Bronchial epithelial cell (primary cell): Measurements from ENCODE around the gene EGLN3. TPM values are rescaled to one million over a fixed set of nuclear protein-coding genes. Genes with fewer than 3 reads are reported as not detected.

ENCODE experiments used
- DNase-seq: peaks from one replicate; pipeline ENCODE4 v3.0.0-alpha.2; 2010; ENCODE audit warnings: low read depth
- FAIRE-seq: peaks from 2 replicates; lab custom pipeline; 2011; peaks lifted over from hg19 to GRCh38; lab: Jason Lieb, UNC
- H3K27me3 ChIP-seq: 2 replicates; pipeline ENCODE4 v1.5.1; 2011; ENCODE audit warnings: low read length; ENCODE audit not compliant: control insufficient read depth, insufficient read depth
- H3K36me3 ChIP-seq: 2 replicates; pipeline ENCODE4 v1.5.1; 2011; ENCODE audit warnings: low read length; ENCODE audit not compliant: control insufficient read depth, insufficient read depth
- H3K4me3 ChIP-seq: 2 replicates; pipeline ENCODE4 v1.5.1; 2011; ENCODE audit warnings: mild to moderate bottlenecking, low read depth, low read length, control low read depth
- CTCF ChIP-seq: IDR thresholded peaks from 2 replicates; pipeline ENCODE4 v1.5.1; 2011; ENCODE audit warnings: mild to moderate bottlenecking, moderate library complexity, low read length, control low read depth, inconsistent platforms; ENCODE audit not compliant: insufficient read depth, severe bottlenecking
- total RNA-seq: library from RNA; depleted of rRNA; stranded (reverse); fragments of >200 nt; gene quantifications from 2 replicates; pipeline ENCODE4 v1.2.1, GENCODE V29; 2014

The EGLN3 gene
- total RNA-seq, 1 donor from 2014 or later = 48.7 TPM

DNA sequence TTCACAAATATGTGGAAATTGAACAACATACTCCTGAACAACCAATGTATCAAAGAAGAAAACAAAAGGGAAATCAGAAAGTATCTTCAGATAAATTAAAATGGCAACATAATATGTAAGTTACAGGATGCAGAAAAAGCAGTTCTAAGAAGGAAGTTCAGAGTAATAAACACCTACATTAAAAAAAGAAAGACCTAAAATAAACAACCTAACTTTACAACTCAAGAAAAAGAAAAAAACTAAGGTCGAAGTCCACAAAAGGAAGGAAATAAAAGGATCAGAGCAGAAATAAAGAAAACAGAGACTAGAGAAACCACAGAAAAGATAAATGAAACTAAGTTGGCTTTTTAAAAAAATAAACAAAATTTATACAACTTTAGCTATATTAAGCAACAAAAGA lies 59.2 kb downstream of the EGLN3 start:
- no peaks in the 10 kb centered on the region for H3K27me3 ChIP-seq
- no peak for TF ChIP-seq CTCF
- no peaks in the 10 kb centered on the region for H3K36me3 ChIP-seq
- no peak for DNase-seq
- H3K4me3 ChIP-seq = no peak overlapping the region
- FAIRE-seq = no peak

- H3K27me3 ChIP-seq = no peaks in the 10 kb centered on the region
- no peaks in the 10 kb centered on the region for H3K36me3 ChIP-seq
- no peak for TF ChIP-seq CTCF
- no peak overlapping the region for H3K4me3 ChIP-seq
- no peak for DNase-seq
- no peak for FAIRE-seq
Measured at GRCh38 chr14:33884916-33885315, 66.0 kb downstream of the EGLN3 start.

DNA sequence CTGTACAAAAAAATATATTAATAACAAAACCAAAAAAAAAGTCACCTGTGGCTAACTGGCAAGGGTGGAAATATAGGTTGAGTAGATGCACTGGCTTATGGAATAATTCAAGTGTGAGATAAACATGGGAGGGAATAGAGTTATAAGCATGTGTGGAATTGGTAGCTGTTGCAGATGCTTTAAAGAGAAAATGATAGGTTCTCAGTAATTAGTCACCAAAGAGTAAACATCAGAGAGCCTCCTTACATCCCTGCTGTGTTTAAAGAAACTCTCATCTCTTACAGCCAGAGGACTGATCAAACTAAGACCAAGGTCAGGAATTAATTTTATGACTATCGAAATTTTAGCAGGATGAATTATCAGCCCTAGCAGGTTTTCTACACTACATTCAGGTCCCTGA lies 70.5 kb downstream of the EGLN3 start:
- TF ChIP-seq CTCF = no peak
- Histone ChIP-seq H3K27me3 (no peaks in the 10 kb centered on the region), H3K36me3 (no peaks in the 10 kb centered on the region), H3K4me3 (no peak overlapping the region)
- FAIRE-seq (no peak), DNase-seq (peak; percentile 17)

DNA sequence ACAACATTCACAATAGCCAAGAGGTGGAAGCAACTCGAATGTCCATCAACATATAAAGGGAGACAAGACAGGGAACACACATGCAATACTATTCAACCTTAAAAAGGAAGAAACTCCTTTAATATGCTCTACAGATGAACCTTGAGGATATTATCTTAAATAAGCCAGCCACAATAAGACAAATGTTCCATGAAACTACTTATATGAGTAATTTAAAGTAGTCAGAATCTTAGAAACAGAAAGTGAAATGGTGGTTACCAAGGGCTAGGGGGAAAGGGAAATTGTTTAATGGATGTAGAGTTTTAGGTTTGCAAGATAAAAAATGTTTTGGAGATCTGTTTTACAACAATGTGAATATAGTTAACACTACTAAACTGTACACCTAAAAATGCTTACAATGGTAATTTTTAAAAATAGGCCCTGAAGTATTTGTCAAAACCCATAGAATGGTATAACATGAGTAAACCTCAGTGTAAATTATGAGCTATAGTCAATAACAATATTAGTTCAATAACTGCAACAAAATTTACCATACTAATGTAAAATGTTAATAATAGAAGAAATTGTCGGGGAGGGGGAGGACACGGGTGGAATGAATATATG lies 71.1 kb downstream of the EGLN3 start:
- FAIRE-seq (no peak), DNase-seq (no peak)
- TF ChIP-seq CTCF = no peak
- Histone ChIP-seq H3K27me3 (no peaks in the 10 kb centered on the region), H3K4me3 (no peak overlapping the region), H3K36me3 (no peaks in the 10 kb centered on the region)

DNA sequence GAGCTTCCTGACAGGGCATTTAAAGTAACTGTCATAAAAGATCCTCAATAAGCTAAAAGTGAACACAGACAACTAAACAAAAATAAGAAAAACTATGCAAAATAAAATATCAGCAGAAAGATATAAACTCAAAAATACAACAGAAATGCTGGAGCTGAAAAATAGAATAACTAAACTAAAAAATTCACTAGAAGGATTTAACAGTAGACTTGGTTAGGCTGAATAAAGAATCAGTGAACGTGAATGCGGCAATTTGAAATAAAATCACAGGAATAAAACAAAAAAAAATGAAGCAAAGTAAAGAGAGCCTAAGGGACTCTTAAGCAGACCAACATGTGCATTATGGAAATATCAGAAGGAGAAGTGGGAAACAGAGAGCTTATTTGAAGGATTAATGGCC lies 74.6 kb downstream of the EGLN3 start:
- no peak overlapping the region for H3K4me3 ChIP-seq
- H3K27me3 ChIP-seq = no peaks in the 10 kb centered on the region
- no peaks in the 10 kb centered on the region for H3K36me3 ChIP-seq
- TF ChIP-seq CTCF = no peak
- no peak for FAIRE-seq
- DNase-seq = no peak
